GM12892 (cell line): ENCODE results near the gene ZMYND8.
A peak's percentile ranks its signal among the peaks of the same experiment; 100 is the strongest.

ENCODE experiments used
- DNase-seq: peaks from one replicate; pipeline ENCODE4 v3.0.0; 2011; ENCODE audit not compliant: insufficient read length
- FAIRE-seq: peaks from 2 replicates; lab custom pipeline; 2011; peaks lifted over from hg19 to GRCh38; lab: Jason Lieb, UNC
- POLR2A ChIP-seq: IDR thresholded peaks from 2 replicates; pipeline ENCODE4 v1.6.1; 2011; ENCODE audit warnings: low read depth, low read length, control low read depth
- POLR2AphosphoS5 ChIP-seq: IDR thresholded peaks from 2 replicates; pipeline ENCODE4 v1.6.1; 2011; ENCODE audit warnings: low read depth, low read length, control low read depth
- TAF1 ChIP-seq: IDR thresholded peaks from 2 replicates; pipeline ENCODE4 v1.6.1; 2011; ENCODE audit warnings: low read depth, mild to moderate bottlenecking, control low read depth, low read length, borderline replicate concordance

The ZMYND8 gene

GRCh38 chr20:47202733-47203667 is 153.5 kb downstream of the ZMYND8 start:
- FAIRE-seq (no peak), DNase-seq (no peak)
- TF ChIP-seq POLR2AphosphoS5 (no peak), POLR2A (no peak), TAF1 (no peak)

- DNase-seq: no peak
- TF ChIP-seq POLR2AphosphoS5 (no peak), TAF1 (no peak), POLR2A (no peak)
- no peak for FAIRE-seq
Measured at GRCh38 chr20:47201074-47201730, 155.3 kb downstream of the ZMYND8 start.

DNA sequence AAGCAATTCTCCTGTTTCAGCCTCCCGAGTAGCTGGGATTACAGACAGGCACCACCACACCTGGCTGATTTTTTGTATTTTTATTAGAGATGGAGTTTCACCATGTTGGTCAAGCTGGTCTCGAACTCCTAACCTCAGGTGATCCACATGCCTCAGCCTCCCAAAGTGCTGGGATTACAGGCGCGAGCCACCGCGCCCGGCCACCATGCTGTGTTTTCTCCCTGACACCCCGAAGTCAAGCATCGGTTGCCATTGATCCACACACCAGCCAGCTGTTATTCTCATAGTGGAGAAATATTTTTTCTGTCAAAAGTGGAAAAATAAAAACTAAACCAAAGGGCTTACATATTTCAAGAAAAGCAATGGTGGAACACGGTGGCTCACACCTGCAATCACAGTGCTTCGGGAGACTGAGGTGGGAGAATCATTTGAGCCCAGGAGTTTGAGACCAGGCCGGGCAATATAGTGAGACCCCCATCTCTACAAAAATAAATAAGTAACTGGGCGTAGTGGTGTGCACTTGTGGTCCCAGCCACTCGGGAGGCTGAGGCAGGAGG is 157.4 kb downstream of the ZMYND8 start:
- FAIRE-seq (no peak), DNase-seq (no peak)
- TF ChIP-seq POLR2A (no peak), TAF1 (no peak), POLR2AphosphoS5 (no peak)

GRCh38 chr20:47198254-47198671 is 158.2 kb downstream of the ZMYND8 start:
- no peak for TF ChIP-seq POLR2A
- no peak for TF ChIP-seq POLR2AphosphoS5
- no peak for TF ChIP-seq TAF1
- DNase-seq (no peak), FAIRE-seq (no peak)

DNA sequence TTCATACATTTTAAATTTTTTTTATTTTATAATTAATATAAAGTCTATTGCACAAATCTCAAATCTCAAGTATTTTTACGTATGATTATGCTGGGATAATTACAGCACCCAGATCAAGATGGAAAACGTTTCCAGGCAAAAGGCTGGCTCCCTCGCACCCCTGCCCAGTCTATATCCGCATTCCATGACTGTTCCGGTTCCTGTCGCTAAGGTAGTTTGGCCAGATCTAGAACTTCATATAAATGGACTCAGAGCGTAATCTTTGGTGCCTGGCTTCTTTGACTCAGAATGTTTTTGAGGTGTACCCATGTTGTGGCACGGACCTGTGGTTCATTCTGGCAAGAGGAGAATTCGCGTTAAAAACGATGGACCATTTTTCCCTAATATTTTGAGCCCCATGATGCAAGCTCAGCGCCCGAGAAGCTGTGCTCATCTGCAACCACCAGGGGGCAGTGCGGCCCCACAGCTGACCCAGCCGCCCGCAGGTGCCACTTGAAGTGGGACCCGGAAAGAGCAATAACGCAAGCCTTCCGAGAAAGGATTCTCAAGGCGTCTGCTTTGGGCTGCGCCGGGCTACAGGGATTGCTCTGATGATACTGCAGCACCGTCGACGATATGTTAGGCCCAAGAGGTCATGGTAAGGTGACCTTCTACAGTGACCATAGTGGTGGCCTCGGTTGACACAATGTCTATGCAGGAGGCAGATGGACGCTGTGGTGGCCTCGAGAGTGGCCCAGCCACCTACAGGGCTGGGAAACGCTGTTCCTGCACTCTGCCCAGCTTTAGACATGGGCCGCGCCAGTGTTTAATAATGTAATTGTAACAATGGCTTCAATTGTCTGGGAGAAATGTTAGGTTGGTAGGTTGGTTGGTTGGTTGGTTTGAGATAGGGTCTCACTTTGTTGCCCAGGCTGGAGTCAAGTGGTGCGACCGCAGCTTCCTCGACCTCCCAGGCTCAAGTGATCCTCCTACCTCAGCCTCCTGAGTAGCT is 160.1 kb downstream of the ZMYND8 start:
- peak; percentile 71 for DNase-seq
- TF ChIP-seq POLR2A: no peak
- no peak for TF ChIP-seq TAF1
- no peak for TF ChIP-seq POLR2AphosphoS5
- peak; percentile 57 for FAIRE-seq

DNA sequence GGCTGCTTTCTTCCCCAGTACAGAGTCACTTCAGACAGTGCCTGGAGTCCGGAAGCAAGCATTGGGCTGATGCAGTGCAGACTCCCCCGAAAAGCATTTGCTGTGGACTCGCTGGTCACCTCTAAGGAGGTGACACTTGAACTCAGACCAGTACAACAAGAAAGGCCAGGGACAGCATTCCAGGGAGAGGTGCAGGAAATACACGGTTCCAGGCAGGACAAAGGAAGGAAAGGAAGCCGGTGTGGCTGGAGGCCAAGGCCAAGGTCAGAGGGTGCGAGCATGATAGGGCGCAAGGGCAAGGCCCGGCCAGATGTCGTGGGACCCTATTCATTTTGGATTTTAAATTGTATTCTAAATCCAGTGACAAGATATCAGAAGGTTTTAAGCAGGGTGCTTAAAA is 160.9 kb downstream of the ZMYND8 start:
- TF ChIP-seq POLR2AphosphoS5 (no peak), TAF1 (no peak), POLR2A (no peak)
- FAIRE-seq (no peak), DNase-seq (no peak)

DNA sequence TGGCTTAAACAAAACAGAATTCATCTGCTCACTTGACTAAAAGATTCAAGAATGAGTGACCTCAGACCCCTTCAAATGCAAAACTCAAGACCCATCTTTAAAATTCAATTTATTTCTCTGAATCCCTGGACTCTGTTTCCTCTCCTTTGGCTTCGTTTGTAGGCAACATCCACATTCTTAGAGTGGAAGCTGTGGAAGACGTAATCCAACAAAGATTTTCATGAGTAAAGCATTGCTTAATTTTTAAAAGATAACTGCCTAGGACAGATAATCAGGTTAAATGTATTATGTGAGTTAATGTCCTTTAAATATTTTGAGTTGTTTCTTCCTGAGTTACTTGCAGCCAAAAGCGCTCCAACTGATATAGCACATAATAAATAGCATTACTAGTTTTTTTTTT is 164.5 kb downstream of the ZMYND8 start:
- FAIRE-seq (no peak), DNase-seq (no peak)
- TF ChIP-seq TAF1: no peak
- no peak for TF ChIP-seq POLR2AphosphoS5
- no peak for TF ChIP-seq POLR2A

- DNase-seq (no peak), FAIRE-seq (no peak)
- no peak for TF ChIP-seq POLR2AphosphoS5
- TF ChIP-seq TAF1: no peak
- no peak for TF ChIP-seq POLR2A
Measured at GRCh38 chr20:47191074-47191673, 165.3 kb downstream of the ZMYND8 start.

DNA sequence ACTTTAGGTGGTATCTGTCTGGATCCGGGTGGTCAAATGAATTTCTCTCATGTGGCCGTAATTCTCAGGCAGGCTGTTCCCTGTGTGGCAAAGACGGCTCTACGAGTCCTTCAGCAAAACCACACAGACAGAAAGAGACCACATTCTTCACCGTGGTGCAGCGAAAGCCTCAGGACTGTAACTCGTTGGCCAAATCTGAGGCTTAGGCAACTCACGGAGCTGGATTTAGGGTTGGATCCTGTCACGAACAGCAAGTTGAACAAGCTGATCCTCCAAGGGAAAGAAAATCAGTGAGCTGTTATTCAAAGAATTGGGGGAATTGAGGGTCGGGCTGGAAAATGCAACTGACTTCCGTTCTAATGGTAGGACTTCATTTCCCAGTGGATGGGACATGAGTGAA is 167.4 kb downstream of the ZMYND8 start:
- FAIRE-seq (no peak), DNase-seq (no peak)
- TF ChIP-seq POLR2A (no peak), POLR2AphosphoS5 (no peak), TAF1 (no peak)

GRCh38 chr20:47188540-47188939 is 168.0 kb downstream of the ZMYND8 start:
- FAIRE-seq (no peak), DNase-seq (no peak)
- TF ChIP-seq TAF1 (no peak), POLR2A (no peak), POLR2AphosphoS5 (no peak)

DNA sequence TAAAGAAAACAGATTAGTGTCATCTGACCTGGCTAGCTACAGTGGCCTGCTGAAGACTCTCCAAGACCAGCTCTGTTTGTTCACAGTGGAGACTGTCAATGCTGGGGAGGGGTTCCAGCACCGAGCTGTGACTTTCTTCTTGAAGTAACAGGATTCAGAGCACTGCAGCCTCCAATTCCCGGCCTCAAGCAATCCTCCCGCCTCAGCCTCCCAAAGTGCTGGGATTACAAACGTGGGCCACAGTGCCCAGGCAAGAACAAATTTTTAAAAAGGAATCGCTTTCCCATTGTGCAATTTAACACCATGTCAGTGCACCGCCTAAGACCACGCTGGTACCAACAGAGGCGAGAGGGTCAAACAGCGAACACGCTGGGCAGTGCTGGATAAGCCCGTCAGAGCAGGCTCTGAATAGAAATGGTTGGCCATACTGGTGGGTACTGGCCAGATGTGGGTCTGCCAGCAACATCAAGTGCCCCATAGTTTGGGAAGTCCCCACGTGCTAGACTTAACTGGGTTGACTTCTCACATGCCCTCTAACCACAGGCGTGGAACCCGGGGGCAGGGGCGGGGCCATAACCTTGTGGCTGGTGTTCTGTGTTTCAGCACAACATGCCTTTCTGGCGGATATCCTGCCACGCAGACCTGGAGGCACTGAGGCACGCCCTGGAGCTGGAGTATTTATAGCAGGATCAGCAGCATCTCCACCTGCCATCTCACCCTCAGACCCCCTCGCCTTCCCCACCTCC is 168.9 kb downstream of the ZMYND8 start:
- TF ChIP-seq POLR2A (no peak), POLR2AphosphoS5 (no peak), TAF1 (no peak)
- FAIRE-seq: no peak
- DNase-seq: no peak

GRCh38 chr20:47183367-47183766 is 173.1 kb downstream of the ZMYND8 start:
- DNase-seq (no peak), FAIRE-seq (no peak)
- TF ChIP-seq TAF1: no peak
- TF ChIP-seq POLR2A: no peak
- no peak for TF ChIP-seq POLR2AphosphoS5
